Esophagus muscularis mucosa (tissue), 4 donors: ENCODE results near the gene HTR1D. TPM values are rescaled to one million over a fixed set of nuclear protein-coding genes. Genes with fewer than 3 reads are reported as not detected.
"Not testable (repeated sequence)": the region's sequence is repeated elsewhere in the genome, so short reads cannot be mapped to it uniquely, and the experiment has no call there.

Source experiments
- DNase-seq: peaks from one replicate; pipeline ENCODE4 v3.0.0-alpha.2; 2017; ENCODE audit errors: extremely low spot score
- H3K27ac ChIP-seq, 4 donors: fragments of 200-600 bp; sonication (generic); replicated peaks in 1 of 4; 1 replicate in 3 of 4; 2 replicates in 1 of 4; pipeline ENCODE4 v1.5.1; 2016 to 2019; ENCODE audit warnings: mild to moderate bottlenecking in 1 of 4
- H3K27me3 ChIP-seq, 4 donors: fragments of 200-600 bp; sonication (generic); one replicate each; pipeline versions ENCODE4 v1.5.1 to v1.6.0; 2016 to 2019
- H3K36me3 ChIP-seq, 4 donors: fragments of 200-600 bp; sonication (generic); one replicate each; pipeline ENCODE4 v1.5.1; 2016 to 2019
- H3K4me1 ChIP-seq, 4 donors: fragments of 200-600 bp; sonication (generic); one replicate each; pipeline ENCODE4 v1.5.1; 2016 to 2019
- H3K4me3 ChIP-seq, 4 donors: fragments of 200-600 bp; sonication (generic); 1 replicate in 2 of 4; 2 replicates in 2 of 4; pipeline ENCODE4 v1.5.1; 2016 to 2019; ENCODE audit warnings: mild to moderate bottlenecking in 4 of 4, moderate library complexity in 1 of 4
- H3K9me3 ChIP-seq, 4 donors: fragments of 200-600 bp; sonication (generic); 1 replicate in 3 of 4; 2 replicates in 1 of 4; pipeline ENCODE4 v1.5.1; 2016 to 2019
- EP300 ChIP-seq: sonication (generic); formaldehyde crosslinking; IDR thresholded peaks from one replicate; pipeline ENCODE4 v1.6.1; 2017; ENCODE audit warnings: antibody characterized with exemption
- POLR2A ChIP-seq: fragments of 450-650 bp; IDR thresholded peaks from one replicate; pipeline ENCODE4 v1.6.1; 2017; ENCODE audit warnings: antibody characterized with exemption, moderate library complexity, mild to moderate bottlenecking, low read depth
- POLR2AphosphoS5 ChIP-seq, 2 donors: sonication (generic); formaldehyde crosslinking; IDR thresholded peaks; one replicate each; pipeline ENCODE4 v1.6.1; 2017; ENCODE audit warnings: antibody characterized with exemption in 2 of 2
- WGBS: methylation state at CpG from one replicate; pipeline ENCODE4 v1.1.5; 2018; 5-methylcytosine and 5-hydroxymethylcytosine counted together
- intact Hi-C: fragments of 100-400 bp; cut with DNase I; formaldehyde crosslinking; loops from one replicate; pipeline ENCODE4 v1.15.1; 2023
- total RNA-seq, 4 donors: library from RNA; depleted of rRNA; stranded (reverse); fragments of >200 nt; gene quantifications; one replicate each; pipeline versions ENCODE4 v1.1.0 to v1.2.1, GENCODE V29; 2016
- TF ChIP-seq, protein P1 (sequence below), 3 experiments: fragments of 200-600 bp in 2 of 3; fragments of 450-650 bp in 1 of 3; sonication (generic) in 2 of 3; IDR thresholded peaks; one replicate each; pipeline ENCODE4 v1.5.1; 2017 to 2019; ENCODE audit warnings: antibody characterized with exemption in 3 of 3, mild to moderate bottlenecking in 2 of 3, moderate library complexity in 1 of 3

The HTR1D gene
- total RNA-seq, 4 donors from 2014 or later = not detected

DNA sequence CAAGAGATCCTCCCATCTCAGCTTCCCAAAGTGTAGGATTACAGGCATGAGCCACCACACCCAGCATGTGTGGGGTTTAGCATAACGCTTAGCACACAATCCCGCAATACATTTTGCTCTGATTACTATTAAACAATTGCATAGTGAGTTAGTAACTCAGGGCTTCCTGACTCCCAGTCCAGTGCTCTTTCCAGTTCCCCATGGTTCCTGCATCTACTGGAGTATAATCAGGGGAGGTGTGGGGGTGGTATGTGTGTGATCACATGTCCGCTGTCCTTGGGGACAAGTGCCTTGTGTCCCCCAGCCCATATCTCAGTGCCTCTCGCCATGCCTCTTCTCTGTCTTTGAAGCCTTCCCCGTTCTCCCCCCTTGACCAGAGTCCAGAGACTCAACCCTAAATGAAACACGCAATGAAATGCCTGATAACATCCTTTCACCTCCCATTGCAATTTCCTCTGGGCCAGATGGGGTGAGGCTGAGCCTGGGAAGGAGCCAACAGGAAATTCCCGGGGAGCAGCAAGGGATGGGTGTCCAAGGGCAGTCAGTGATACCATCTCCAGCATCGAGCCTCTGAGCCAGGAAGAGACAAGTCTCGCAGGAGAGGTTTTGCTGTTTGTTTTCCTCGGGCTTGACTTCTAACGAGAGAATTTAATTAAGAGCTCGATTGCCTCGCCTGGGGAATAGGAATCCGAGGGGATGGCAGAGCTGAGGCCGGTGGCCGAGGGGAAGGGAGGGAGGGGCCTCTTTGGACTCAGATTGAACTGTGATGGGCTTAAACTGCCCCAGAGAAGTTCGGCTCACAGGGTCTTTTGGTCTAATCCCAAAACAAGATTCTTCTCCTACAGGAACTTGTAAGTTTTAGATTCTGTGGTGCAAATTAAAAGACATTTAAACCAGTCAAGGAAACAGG, 7.7 kb upstream of the HTR1D start:
- peaks cover 0 to 4% (median 0%) of the 10 kb centered on the region in 4 donors for H3K4me1 ChIP-seq
- TF ChIP-seq, protein P1, sequence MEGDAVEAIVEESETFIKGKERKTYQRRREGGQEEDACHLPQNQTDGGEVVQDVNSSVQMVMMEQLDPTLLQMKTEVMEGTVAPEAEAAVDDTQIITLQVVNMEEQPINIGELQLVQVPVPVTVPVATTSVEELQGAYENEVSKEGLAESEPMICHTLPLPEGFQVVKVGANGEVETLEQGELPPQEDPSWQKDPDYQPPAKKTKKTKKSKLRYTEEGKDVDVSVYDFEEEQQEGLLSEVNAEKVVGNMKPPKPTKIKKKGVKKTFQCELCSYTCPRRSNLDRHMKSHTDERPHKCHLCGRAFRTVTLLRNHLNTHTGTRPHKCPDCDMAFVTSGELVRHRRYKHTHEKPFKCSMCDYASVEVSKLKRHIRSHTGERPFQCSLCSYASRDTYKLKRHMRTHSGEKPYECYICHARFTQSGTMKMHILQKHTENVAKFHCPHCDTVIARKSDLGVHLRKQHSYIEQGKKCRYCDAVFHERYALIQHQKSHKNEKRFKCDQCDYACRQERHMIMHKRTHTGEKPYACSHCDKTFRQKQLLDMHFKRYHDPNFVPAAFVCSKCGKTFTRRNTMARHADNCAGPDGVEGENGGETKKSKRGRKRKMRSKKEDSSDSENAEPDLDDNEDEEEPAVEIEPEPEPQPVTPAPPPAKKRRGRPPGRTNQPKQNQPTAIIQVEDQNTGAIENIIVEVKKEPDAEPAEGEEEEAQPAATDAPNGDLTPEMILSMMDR (IDR thresholded peaks at IDR 0.05) = no peak
- TF ChIP-seq EP300 (no peak), POLR2AphosphoS5 (IDR thresholded peaks at IDR 0.05) (no peak), POLR2A (no peak)
- DNase-seq = no peak
- H3K4me3 ChIP-seq = no peak overlapping the region
- no peak overlapping the region for H3K27ac ChIP-seq
- peaks cover 0 to 11% (median 0%) of the 10 kb centered on the region in 4 donors for H3K27me3 ChIP-seq
- intact Hi-C loops = no loop called here
- no peaks in the 10 kb centered on the region for H3K36me3 ChIP-seq
- H3K9me3 ChIP-seq = peaks cover 0 to 4% (median 0%) of the 10 kb centered on the region in 4 donors
- 66% methylated on average over 16 of the region's 17 CpGs for WGBS

DNA sequence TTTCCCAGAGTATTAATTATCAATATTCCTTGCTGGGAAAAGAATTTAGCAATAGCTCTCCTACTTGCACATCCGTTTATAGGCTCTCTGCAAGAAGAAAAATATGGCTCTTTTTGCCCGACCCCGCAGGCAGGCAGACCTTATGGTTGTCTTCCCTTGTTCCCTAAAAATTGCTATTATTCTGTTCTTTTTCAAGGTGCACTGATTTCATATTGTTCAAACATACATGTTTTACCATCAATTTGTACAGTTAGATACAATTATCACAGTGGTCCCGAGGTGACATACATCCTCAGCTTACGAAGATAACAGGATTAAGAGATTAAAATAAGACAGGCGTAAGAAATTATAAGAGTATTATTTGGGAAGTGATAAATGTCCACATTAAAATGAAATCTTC, 6.7 kb upstream of the HTR1D start:
- WGBS = 79% methylated on average over 6 of the region's 6 CpGs
- DNase-seq, H3K4me3 ChIP-seq, H3K4me1 ChIP-seq, H3K9me3 ChIP-seq, H3K36me3 ChIP-seq, H3K27ac ChIP-seq, intact Hi-C loops: not testable (repeated sequence)
- peaks cover 0 to 20% (median 0%) of the 10 kb centered on the region in 4 donors for H3K27me3 ChIP-seq

DNA sequence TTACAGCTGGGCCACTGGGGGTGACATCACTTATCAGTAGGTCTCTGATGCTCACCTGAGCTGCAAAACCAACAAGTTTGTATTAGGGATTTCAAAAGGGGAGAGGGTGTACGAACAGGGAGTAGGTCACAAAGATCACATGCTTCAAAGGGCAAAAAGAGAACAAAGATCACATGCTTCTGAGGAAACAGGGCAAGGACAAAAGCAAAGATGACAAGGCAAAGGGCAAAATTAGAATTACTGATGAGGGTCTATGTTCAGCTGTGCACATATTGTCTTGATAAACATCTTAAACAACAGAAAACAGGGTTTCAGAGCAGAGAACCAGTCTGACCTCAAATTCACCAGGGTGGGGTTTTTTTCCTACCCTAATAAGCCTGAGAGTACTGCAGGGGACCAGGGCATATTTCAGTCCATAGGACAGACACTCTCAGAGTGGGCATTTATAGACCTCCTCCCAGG, 6.2 kb upstream of the HTR1D start:
- H3K36me3 ChIP-seq, H3K9me3 ChIP-seq, intact Hi-C loops, DNase-seq, H3K4me1 ChIP-seq, H3K27ac ChIP-seq, H3K4me3 ChIP-seq: not testable (repeated sequence)
- 79% methylated on average over 1 of the region's 1 CpG for whole genome bisulfite sequencing
- peaks cover 0 to 25% (median 0%) of the 10 kb centered on the region in 4 donors for H3K27me3 ChIP-seq

DNA sequence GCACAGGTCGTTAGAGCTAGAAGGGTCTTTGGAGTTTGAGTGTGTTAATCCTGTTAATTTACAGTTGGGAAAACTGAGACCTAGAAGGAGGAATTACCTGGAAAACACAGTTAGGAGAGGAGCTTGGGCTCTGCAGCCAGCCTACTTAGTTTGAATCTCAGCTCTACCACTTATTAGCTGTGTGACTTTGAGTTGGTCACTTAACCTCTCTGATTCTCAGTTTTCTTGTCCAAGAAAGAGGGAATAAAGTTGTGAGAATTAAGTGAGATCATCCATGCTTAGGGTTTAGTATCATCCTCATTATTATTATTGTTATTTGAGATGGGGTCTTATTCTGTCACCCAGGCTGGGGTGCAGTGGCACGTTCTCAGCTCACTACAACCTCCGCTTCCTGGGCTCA, 5.4 kb upstream of the HTR1D start:
- TF ChIP-seq EP300 (no peak), POLR2AphosphoS5 (IDR thresholded peaks at IDR 0.05) (no peak), POLR2A (no peak)
- TF ChIP-seq, protein P1 (IDR thresholded peaks at IDR 0.05) = no peak
- H3K4me1 ChIP-seq = peaks cover 0 to 4% (median under 1%) of the 10 kb centered on the region in 4 donors
- intact Hi-C loops = no loop called here
- H3K27ac ChIP-seq = no peak overlapping the region
- WGBS = 88% methylated on average over 3 of the region's 3 CpGs
- peaks cover 0 to 33% (median under 1%) of the 10 kb centered on the region in 4 donors for H3K27me3 ChIP-seq
- DNase-seq = no peak
- H3K9me3 ChIP-seq = peaks cover 0 to 4% (median 0%) of the 10 kb centered on the region in 4 donors
- no peaks in the 10 kb centered on the region for H3K36me3 ChIP-seq
- no peak overlapping the region for H3K4me3 ChIP-seq

DNA sequence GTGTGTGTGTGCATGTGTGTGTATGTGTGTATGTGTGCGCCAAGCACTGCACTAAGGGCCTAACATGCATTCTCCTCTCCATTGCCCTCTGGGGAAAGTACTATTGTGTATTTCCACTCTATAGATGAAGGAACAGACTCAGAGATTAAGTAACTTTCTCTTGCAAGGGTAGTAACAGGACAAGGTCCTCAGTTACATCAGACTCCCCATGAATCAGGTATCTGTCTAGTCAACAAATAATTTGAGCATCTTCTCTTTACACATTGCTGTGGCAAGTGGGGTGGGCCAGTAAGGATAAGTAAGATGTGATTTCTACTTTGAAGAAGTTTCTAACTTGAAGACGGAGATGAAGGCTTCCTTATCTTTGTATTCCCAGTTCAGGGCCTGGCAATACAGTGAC, 5.0 kb upstream of the HTR1D start:
- Histone ChIP-seq H3K4me1 (peaks cover 4 to 8% (median 4%) of the 10 kb centered on the region in 4 donors), H3K9me3 (peaks cover 0 to 4% (median 0%) of the 10 kb centered on the region in 4 donors), H3K36me3 (no peaks in the 10 kb centered on the region), H3K27ac (no peak overlapping the region), H3K4me3 (no peak overlapping the region), H3K27me3 (peaks cover 2 to 37% (median 4%) of the 10 kb centered on the region in 4 donors)
- intact Hi-C loops = no loop called here
- no peak for DNase-seq
- 89% methylated on average over 2 of the region's 2 CpGs for WGBS
- TF ChIP-seq, protein P1 (IDR thresholded peaks at IDR 0.05) = no peak
- no peak for TF ChIP-seq EP300
- TF ChIP-seq POLR2AphosphoS5 (IDR thresholded peaks at IDR 0.05) = no peak
- no peak for TF ChIP-seq POLR2A
